ENCODE measurements around the gene ZNF653.
A peak's percentile ranks its signal among the peaks of the same experiment; 100 is the strongest.

The ZNF653 gene

DNA sequence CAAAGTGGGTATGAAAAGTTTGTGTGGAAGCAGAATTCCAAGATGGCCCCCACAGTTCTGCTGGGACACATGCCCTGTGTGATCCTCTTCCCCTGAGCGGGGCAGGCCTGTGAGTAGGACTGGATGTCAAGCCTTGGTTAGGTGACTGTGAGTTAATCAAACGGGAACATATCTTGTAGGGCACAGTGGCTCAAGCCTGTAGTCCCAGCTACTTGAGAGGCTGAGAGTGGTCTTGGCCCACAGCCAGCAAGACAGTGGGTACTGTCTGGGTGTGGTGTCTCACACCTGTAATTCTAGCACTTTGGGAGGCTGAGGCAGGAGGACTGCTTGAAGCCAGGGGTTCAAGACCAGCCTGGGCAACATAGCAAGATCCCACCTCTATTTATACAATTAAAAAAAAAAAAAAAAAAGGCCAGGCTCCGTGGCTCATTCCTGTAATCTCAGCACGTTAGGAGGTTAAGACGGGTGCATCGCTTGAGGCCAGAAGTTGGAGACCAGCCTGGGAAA lies 6.4 kb downstream of the ZNF653 start:
- H3K4me1 Mint-ChIP-seq (ENCODE audit: low read depth): peaks cover 2% of the 10 kb centered on the region
- DNase-seq: no peak
- H3K4me3 Mint-ChIP-seq: no peak overlapping the region
- no peak overlapping the region for H3K27ac Mint-ChIP-seq
- H3K36me3 Mint-ChIP-seq (ENCODE audit: low read depth): peaks cover 52% of the 10 kb centered on the region
- H3K9me3 Mint-ChIP-seq: no peaks in the 10 kb centered on the region
- H3K27me3 Mint-ChIP-seq: no peaks in the 10 kb centered on the region

DNA sequence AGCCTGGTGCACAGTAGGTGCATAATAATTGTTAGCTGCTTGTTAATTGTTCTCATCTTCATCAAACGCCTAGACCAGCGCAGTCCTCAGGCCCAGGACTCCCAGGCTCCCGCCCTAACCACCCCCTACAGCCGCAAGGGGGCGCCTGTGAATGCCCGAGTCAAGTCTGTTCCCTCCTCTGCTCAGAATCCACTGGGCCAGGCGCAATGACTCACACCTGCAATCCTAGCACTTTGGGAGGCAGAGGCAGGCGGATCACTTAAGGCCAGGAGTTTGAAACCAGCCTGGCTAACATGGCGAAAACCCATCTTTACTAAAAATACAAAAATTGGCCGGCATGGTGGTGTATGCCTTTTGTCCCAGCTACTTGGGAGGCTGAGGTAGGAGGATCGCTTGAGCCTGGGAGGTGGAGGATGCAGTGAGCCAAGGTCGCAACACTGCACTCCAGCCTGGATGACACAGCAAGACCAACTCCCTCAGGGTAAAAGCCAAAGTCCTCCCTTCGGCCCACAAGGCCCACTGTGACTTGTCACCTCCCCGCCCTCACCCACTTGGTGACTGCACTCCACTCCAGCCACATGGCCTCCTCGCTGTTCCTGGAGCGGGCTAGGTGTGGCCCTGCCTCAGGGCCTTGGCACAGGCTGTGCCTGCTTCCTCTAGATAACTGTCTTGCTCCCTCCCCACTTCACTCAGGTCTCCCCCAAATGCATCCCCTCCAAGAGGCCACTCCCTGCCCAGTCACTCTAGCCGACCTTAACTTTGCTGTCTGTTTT lies 9.1 kb downstream of the ZNF653 start:
- H3K4me3 Mint-ChIP-seq: no peak overlapping the region
- peak; percentile 77 for DNase-seq
- H3K9me3 Mint-ChIP-seq: no peaks in the 10 kb centered on the region
- peaks cover 61% of the 10 kb centered on the region for H3K36me3 Mint-ChIP-seq (ENCODE audit: low read depth)
- no peak overlapping the region for H3K27ac Mint-ChIP-seq
- H3K27me3 Mint-ChIP-seq: no peaks in the 10 kb centered on the region
- H3K4me1 Mint-ChIP-seq (ENCODE audit: low read depth): peaks cover 2% of the 10 kb centered on the region

DNA sequence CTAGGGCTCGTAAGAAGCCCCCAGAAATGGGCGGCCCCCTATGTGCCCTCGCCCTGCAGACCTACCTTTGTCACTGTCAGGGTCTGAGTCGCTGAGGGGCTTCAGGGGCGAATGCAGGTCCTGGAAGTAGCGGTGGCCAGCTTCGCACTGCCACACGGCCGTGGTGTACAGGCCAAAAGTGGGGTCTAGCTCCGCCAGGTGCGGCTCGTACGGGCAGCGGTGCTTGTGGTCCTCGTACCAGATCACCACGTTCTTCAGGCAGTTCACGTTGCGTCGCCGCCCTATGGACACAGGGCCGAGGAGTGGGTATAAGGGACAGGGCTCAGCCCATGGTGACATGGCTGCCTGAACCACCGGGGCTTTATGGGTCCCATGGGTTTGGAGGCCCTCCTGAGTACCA lies 9.8 kb downstream of the ZNF653 start:
- H3K27ac Mint-ChIP-seq: no peak overlapping the region
- peaks cover under 1% of the 10 kb centered on the region for H3K4me1 Mint-ChIP-seq (ENCODE audit: low read depth)
- no peak overlapping the region for H3K4me3 Mint-ChIP-seq
- no peak for DNase-seq
- H3K9me3 Mint-ChIP-seq: no peaks in the 10 kb centered on the region
- peaks cover 61% of the 10 kb centered on the region for H3K36me3 Mint-ChIP-seq (ENCODE audit: low read depth)
- no peaks in the 10 kb centered on the region for H3K27me3 Mint-ChIP-seq

DNA sequence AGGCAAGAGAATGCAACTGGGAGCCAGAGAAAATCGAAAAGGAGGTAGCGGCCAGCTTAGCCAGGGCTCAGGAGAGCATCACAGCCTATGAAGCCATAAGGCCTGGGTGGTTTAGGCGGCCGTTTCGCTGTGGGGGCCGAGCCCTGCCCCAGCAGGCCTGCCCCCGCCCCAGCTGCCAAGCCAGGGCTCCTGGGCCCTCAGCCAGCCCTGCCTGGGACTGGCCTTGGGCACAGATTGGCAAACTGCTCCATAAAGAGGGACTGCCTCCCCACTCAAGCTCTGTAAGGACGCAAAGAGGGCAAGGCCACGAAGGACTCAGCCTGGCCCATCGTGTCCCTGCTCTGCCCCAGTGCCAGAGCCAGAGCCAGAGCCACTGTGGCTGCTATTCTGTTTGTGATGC lies 10.2 kb downstream of the ZNF653 start:
- no peaks in the 10 kb centered on the region for H3K27me3 Mint-ChIP-seq

DNA sequence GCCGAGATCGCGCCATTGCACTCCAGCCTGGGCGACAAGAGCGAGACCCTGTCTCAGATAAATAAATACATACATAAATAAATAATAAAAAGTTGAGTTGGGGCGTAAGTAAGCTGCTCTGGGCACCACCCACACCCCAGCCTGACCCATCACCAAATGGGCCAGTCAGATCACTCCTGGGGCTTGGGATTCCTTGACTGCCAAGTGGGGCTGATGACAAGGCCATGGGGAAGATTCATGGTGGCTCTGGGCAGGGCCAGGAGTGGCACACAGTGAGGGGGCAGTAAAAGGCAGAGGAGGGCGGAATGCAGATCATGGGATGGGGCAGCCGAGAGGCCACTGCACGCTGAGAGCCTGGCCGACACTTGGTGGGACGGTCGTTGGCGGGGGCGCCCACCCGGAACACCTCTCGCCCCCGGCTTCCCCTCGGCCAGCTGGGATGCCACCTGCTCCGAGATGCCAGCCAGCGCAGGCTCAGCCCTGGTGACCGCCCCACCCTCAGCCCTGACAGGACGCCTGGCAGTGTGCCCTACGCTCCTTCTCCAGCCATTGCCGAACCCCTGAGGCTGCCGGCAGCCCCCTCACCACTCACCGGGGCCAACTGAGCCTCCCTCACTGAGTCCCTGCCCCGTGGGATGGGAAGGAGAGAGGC lies 10.9 kb downstream of the ZNF653 start:
- DNase-seq: no peak
- Mint-ChIP-seq H3K9me3 (no peaks in the 10 kb centered on the region), H3K27me3 (no peaks in the 10 kb centered on the region), H3K36me3 (ENCODE audit: low read depth) (peaks cover 64% of the 10 kb centered on the region), H3K27ac (no peak overlapping the region), H3K4me1 (ENCODE audit: low read depth) (no peaks in the 10 kb centered on the region), H3K4me3 (no peak overlapping the region)

More for the DNA sequence above, 10.2 kb downstream of the ZNF653 start:
- DNase-seq: no peak
- Mint-ChIP-seq H3K27ac (no peak overlapping the region), H3K9me3 (no peaks in the 10 kb centered on the region), H3K4me1 (ENCODE audit: low read depth) (no peaks in the 10 kb centered on the region), H3K4me3 (no peak overlapping the region), H3K36me3 (ENCODE audit: low read depth) (peaks cover 61% of the 10 kb centered on the region)

DNA sequence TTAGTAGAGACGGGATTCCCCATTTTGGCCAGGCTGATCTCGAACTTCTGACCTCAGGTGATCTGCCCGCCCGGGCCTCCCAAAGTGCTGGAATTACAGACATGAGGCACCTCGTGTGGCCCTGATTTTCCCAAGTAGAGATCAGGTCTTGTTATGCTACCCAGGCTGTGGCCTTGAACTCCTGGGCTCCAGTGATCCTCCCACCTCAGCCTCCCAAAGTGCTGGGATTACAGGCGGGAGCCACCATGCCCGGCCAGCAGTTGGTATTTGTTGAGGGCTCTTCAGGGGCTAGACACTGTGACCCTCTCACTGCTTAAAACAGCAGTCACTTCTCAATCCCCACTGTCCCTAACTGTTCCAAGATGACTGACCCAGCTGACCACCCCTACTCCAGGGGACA lies 16.3 kb downstream of the ZNF653 start:
- DNase-seq: no peak
- H3K4me3 Mint-ChIP-seq: no peak overlapping the region
- H3K27ac Mint-ChIP-seq: no peak overlapping the region
- no peaks in the 10 kb centered on the region for H3K9me3 Mint-ChIP-seq
- H3K4me1 Mint-ChIP-seq (ENCODE audit: low read depth): no peaks in the 10 kb centered on the region
- H3K36me3 Mint-ChIP-seq (ENCODE audit: low read depth): peaks cover 46% of the 10 kb centered on the region
- H3K27me3 Mint-ChIP-seq: no peaks in the 10 kb centered on the region

DNA sequence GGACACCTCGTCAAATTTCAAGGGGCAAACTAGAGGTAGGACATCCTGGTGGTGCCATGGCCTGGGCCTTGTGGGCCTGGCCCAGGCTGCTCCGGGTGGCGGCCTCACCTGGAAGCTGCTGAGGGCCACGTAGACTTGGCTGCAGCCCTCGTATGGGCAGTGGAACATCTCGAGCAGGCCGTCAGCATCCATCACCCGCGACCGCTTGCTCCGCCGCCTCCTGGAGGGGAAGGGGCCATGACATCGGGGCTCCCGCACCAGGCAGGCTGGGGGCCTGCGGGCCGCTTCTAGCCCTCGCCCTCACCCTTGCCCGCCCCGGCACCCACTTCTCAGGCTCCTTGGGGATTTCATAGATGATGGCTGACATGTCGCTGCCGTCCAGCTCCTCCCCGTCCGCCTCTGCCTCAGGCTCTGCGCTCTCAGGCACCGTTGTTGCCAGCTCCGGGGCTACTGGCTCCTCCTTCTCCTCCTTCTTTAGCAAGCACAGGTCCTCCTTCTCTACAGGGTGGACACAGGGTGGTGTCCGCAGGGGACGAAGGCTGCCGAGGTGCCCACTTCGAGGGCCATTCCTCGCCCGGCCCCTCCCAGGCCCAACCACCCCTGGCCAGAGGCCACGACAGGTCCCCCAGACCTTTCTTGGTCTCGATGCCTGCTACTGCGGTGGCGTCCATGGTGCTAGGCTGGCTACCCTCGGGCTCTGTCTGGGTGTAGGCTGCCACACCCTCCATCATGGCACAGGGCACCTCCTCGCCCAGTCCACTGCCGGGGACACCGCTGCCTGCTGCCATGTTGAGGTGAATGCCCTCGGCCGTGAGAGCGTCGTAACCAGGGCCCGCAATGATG lies 18.8 kb downstream of the ZNF653 start:
- H3K4me3 Mint-ChIP-seq: no peak overlapping the region

DNA sequence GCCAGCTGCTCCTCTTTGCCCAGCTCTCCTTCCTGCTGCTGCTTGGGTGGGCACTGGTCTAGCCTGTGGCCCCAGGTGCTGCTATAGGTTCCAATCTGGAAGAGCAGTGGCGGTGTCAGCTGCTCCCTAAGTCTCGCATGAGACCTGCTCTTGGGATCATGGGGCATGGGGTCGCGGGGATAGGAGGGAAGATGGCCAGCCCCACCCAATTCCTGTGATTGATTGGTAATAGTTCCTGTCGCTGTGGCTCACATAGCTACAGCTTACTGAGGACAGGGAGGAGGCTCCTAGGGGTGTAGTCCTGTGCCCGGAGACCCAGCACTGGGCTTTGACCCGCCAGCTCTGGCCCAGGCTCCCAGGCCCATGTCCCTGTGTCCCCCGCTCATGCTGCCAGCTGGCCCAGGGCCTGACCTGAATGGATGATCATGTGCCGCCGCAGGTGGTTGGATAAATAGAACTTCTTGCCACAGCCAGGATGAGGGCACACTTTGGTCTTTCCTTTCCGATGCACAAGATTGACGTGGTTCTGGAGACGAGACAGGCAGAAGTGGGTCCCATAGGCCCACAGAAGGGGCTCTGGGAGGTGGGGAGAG lies 20.3 kb downstream of the ZNF653 start:
- Mint-ChIP-seq H3K36me3 (ENCODE audit: low read depth) (peaks cover 26% of the 10 kb centered on the region), H3K27ac (no peak overlapping the region), H3K4me3 (no peak overlapping the region), H3K9me3 (no peaks in the 10 kb centered on the region), H3K27me3 (peaks cover 23% of the 10 kb centered on the region), H3K4me1 (ENCODE audit: low read depth) (peaks cover 18% of the 10 kb centered on the region)
- DNase-seq: no peak

More for the DNA sequence above, 18.8 kb downstream of the ZNF653 start:
- Mint-ChIP-seq H3K9me3 (no peaks in the 10 kb centered on the region), H3K27ac (no peak overlapping the region), H3K36me3 (ENCODE audit: low read depth) (peaks cover 38% of the 10 kb centered on the region), H3K27me3 (peaks cover 13% of the 10 kb centered on the region), H3K4me1 (ENCODE audit: low read depth) (peaks cover 9% of the 10 kb centered on the region)
- DNase-seq: no peak

DNA sequence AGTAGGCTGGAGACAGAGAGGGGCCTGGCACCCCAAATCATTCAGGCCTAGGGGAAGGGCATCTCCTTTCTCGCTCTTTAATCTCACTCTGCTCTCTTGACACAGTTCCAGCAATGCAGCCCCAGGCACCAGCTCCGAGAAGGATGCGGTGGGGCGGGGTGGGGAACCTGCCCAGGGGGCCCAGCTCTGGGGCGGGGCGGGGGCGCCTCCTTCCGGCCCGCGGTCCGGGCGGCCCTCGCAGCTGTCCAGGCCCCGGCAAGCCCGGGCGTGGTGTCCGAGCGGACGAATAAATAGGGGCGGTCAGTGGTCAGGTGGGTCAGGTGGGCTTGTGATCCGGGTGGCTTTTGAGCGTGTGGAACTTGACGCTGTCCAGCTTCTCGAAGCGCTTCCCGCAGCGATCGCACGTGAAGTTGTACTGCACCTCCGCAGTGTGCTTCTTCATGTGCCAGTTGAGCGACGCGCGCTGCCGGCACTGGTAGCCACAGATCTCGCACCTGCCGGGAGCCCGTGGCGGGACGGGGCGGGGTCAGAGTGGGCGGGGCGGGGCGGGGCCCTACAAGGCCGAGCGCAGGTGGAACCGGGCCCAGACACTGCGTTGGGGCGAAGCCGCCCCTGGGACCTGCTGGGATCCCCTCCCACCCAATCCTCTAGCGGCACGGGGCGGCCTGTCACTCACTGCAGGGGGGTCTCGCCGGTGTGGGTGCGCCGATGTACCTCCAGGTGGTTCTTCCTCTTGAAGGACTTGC lies 22.1 kb downstream of the ZNF653 start:
- Mint-ChIP-seq H3K4me3 (no peak overlapping the region), H3K9me3 (no peaks in the 10 kb centered on the region), H3K36me3 (ENCODE audit: low read depth) (peaks cover 15% of the 10 kb centered on the region), H3K27ac (no peak overlapping the region), H3K27me3 (peaks cover 31% of the 10 kb centered on the region), H3K4me1 (ENCODE audit: low read depth) (peaks cover 22% of the 10 kb centered on the region)
- no peak for DNase-seq

DNA sequence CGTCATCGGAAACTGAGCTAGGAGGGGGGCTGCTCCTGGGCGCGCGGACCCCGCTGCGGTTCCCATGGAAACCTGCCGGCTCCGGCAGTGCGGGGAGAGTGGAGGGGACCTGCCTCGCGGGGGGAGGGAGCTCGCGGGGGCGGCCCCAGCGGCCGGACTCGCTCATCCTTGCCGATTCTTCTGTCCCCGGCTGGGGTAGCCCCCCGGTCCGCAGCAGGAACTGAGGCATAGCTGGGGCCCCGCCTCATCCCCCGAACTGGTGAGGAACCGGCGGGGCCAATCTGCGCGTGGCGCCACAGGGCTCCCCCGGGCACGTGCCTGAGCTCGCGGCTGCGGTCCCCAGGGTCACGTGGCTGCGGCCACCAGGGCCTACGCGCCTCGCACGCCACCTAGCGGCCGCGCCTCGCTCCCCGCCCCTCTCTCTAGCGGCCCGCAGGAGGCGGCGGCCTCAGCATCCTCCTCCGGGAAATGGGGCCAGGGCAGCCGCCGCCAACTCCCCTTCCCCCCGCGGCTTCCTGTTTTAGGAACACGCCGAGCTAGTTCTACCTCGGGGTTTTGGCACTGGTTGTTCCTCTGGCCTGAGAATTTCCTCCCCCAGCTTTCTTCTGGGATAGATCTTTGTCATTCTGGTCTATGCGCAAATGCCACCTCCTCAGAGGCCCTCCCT lies 23.1 kb downstream of the ZNF653 start:
- H3K36me3 Mint-ChIP-seq (ENCODE audit: low read depth): peaks cover 15% of the 10 kb centered on the region
- peaks cover 41% of the 10 kb centered on the region for H3K27me3 Mint-ChIP-seq
- peak; percentile 91 for DNase-seq
- H3K4me3 Mint-ChIP-seq: peak overlapping the region; percentile 70
- peaks cover 22% of the 10 kb centered on the region for H3K4me1 Mint-ChIP-seq (ENCODE audit: low read depth)
- H3K27ac Mint-ChIP-seq: peak overlapping the region; percentile 84
- H3K9me3 Mint-ChIP-seq: no peaks in the 10 kb centered on the region

DNA sequence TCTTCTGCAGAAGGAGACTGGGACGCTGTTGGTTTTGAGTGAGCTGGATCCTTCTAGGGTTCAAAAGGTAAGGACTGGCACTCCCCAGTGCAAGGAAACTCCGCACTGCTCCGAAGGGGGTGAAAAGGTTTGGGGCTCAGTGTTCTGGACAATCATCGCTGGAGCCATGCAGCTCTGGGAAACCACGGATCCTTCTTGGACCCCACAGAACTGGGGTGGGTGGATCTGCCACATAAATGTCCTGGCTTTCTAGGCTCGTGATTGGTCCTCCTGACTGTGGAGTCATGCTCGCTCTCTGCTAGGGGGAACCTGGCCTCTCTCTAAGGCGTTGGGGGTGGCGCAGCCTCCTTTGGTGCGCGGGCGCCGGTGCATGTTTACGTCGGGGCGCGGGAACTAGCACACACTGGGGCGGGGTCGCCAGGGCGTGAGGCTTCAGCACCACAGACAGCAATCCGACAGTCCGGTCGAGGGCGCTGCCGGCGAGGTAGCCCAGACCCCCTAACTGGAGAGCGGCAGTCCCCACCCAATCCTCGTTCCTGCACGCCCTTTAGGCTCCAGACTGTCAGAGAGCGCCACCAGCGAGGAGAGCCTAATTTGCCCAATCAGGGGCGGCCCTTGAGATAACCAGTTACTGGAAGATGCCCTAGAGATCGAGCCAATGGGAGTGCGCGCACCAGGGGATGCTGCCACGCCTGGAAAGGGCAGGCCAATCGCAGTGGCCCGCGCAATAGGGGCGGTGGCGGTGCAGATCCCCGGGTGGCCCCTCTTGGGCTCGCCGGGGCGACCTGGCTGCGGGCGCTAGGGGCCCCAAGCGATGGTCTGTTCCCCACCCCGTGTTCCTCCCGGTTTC lies 23.9 kb downstream of the ZNF653 start:
- peak; percentile 86 for DNase-seq
- H3K36me3 Mint-ChIP-seq (ENCODE audit: low read depth): peaks cover 11% of the 10 kb centered on the region
- H3K27me3 Mint-ChIP-seq: peaks cover 45% of the 10 kb centered on the region
- no peaks in the 10 kb centered on the region for H3K9me3 Mint-ChIP-seq
- H3K4me1 Mint-ChIP-seq (ENCODE audit: low read depth): peaks cover 22% of the 10 kb centered on the region
- H3K4me3 Mint-ChIP-seq: peak overlapping the region; percentile 70
- H3K27ac Mint-ChIP-seq: peak overlapping the region; percentile 84

DNA sequence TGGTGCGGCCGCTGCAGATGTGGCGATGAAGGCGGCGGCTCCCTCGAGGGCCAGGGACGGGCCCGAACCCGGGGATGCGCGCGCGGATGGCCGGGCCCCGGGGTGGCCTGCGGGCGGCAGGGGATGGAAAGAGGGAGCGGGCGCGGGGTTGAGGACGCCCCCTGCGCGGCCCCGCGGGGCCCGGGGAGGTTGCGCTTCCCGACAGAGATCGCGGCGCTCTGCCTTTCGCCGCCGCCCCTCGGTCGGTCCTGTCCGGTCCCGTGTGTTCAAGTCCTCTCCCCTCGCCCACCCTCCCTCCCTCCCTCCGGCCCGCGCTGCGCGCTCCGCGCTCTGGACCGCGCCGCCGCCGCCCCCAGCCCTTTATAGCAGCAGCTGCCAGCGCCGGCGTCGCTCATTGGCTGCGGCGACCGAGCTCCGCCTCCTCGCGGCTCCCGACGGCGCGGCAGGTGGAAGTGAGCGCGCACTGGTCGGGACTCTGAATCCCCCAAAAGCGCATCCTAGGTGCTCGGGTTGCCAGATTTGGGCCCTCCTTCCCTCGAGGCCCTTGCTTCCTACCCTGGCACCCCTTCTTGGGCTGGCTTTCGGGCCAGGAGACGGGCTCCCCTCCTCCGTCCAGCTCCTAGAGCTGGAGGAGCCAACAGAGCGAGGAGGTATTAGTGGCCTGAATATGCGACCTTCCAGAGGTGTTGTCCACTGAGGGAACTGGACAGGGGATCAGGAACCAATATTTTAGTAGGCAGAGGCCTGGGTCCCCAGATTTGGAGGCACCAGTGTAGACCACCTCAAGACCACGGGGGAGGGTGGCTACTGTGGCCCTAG lies 24.7 kb downstream of the ZNF653 start, which contains the start of gene ELAVL3:
TSS of gene ELAVL3 (minus strand) at position 332 of the 819 bp plus-strand sequence. CDS start 438 bp downstream, outside the sequence.
- DNase-seq: peak; percentile 40
- Mint-ChIP-seq H3K4me3 (peak within 1 kb of the TSS; percentile 70), H3K27me3 (peaks cover 45% of the 10 kb centered on the region), H3K27ac (no peak within 1 kb of the TSS), H3K4me1 (ENCODE audit: low read depth) (peaks cover 22% of the 10 kb centered on the region), H3K9me3 (no peaks in the 10 kb centered on the region), H3K36me3 (ENCODE audit: low read depth) (peaks cover 11% of the 10 kb centered on the region)

Data from activated T-cell treated with anti-CD3 and anti-CD28 coated beads, Interleukin-2, amount 50 U/mL, for 24 hours (primary cell).